ENCODE measurements around the gene FRMD8. TPM values are rescaled to one million over a fixed set of nuclear protein-coding genes. Genes with fewer than 3 reads are reported as not detected.

The FRMD8 gene
- total and polyA plus RNA-seq, 9 of the 15 experiments (the other 6 are each of a cell fraction or from before 2014, with no cell fraction given), result 4.5 to 54.5 (median 15.8) TPM

DNA sequence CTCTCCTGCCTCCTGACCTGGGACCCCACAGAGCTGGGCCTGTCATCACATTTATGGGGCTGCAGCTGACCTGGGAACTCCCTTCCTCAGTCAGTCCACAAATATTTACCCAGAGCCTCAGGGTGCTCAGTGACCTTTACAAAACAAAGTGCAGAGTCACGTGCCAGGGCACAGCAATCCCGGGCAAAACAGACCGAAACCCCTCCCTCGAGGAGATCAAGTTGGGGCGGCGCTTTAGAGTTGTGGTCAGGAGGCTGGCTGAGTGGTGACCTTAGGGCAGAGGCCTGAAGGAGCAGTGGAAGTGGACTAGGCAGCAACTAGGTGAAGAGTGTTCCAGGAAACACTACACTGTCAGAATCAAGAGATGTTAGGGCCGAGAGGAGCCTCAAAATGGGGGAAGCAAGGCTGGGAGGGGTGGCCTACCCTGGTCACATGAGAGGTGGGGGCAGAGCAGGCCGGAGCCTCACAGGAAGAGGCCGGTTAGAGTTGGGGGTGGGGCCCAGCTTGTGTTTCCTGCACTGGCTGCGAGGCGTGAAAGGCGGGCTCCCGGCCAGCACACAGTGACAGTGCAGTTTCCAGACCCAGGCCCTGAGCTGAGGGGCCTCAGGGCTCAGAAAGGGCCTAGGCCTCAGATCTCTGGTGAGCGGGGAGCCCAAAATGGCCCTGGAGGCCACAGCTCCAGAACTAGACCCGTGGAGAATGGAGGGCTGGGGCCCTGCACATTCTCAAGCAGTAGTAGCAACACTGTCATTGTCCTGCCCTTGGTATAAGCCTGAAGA lies 32.4 kb downstream of the FRMD8 start (continued):
- TF ChIP-seq BRD9 (IDR thresholded peaks at IDR 0.05; ENCODE audit: low read depth, partially characterized antibody) (peak; percentile 61), ZBTB17 (CRISPR knock-in tag; IDR thresholded peaks at IDR 0.05) (peak; percentile 47; the same call in 1 of the 2 replicates), ZNF584 (CRISPR knock-in tag; IDR thresholded peaks at IDR 0.05; ENCODE audit: low read depth) (no peak), SLC30A9 (CRISPR knock-in tag; IDR thresholded peaks at IDR 0.05) (no peak), HMG20B (CRISPR knock-in tag; IDR thresholded peaks at IDR 0.05) (no peak), TEAD2 (tag; IDR thresholded peaks at IDR 0.05) (no peak), EP300 (IDR thresholded peaks at IDR 0.05; ENCODE audit: low read length) (peak; percentile 70), ELF1 (tag; IDR thresholded peaks at IDR 0.05) (no peak), KDM1A (IDR thresholded peaks at IDR 0.05) (no peak), KLF6 (CRISPR knock-in tag; IDR thresholded peaks at IDR 0.05; ENCODE audit: borderline replicate concordance) (no peak), HNRNPL (IDR thresholded peaks at IDR 0.05; ENCODE audit: low read depth, low read length) (no peak), ZNF253 (CRISPR knock-in tag; conservative IDR thresholded peaks at IDR 0.05) (no peak), DNMT1 (IDR thresholded peaks at IDR 0.05) (no peak), PCBP1 (IDR thresholded peaks at IDR 0.05; ENCODE audit: low read depth, low read length, poor library complexity, severe bottlenecking) (no peak), MYNN (IDR thresholded peaks at IDR 0.05) (peak; percentile 54; the same call in 1 of the 2 replicates), MYNN (CRISPR knock-in tag; IDR thresholded peaks at IDR 0.05) (no peak), PTRF (tag; IDR thresholded peaks at IDR 0.05) (no peak), CC2D1A (IDR thresholded peaks at IDR 0.05) (no peak), MCM2 (IDR thresholded peaks at IDR 0.05; ENCODE audit: low read depth) (no peak)
- TF ChIP-seq, protein P1, sequence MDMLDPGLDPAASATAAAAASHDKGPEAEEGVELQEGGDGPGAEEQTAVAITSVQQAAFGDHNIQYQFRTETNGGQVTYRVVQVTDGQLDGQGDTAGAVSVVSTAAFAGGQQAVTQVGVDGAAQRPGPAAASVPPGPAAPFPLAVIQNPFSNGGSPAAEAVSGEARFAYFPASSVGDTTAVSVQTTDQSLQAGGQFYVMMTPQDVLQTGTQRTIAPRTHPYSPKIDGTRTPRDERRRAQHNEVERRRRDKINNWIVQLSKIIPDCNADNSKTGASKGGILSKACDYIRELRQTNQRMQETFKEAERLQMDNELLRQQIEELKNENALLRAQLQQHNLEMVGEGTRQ (CRISPR knock-in tag; IDR thresholded peaks at IDR 0.05), result peak; percentile 86
- TF ChIP-seq, protein P2, sequence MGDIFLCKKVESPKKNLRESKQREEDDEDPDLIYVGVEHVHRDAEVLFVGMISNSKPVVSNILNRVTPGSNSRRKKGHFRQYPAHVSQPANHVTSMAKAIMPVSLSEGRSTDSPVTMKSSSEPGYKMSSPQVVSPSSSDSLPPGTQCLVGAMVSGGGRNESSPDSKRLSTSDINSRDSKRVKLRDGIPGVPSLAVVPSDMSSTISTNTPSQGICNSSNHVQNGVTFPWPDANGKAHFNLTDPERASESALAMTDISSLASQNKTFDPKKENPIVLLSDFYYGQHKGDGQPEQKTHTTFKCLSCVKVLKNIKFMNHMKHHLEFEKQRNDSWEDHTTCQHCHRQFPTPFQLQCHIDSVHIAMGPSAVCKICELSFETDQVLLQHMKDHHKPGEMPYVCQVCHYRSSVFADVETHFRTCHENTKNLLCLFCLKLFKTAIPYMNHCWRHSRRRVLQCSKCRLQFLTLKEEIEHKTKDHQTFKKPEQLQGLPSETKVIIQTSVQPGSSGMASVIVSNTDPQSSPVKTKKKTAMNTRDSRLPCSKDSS (IDR thresholded peaks at IDR 0.05; ENCODE audit: low read depth, partially characterized antibody), result no peak
- TF ChIP-seq, protein P3, sequence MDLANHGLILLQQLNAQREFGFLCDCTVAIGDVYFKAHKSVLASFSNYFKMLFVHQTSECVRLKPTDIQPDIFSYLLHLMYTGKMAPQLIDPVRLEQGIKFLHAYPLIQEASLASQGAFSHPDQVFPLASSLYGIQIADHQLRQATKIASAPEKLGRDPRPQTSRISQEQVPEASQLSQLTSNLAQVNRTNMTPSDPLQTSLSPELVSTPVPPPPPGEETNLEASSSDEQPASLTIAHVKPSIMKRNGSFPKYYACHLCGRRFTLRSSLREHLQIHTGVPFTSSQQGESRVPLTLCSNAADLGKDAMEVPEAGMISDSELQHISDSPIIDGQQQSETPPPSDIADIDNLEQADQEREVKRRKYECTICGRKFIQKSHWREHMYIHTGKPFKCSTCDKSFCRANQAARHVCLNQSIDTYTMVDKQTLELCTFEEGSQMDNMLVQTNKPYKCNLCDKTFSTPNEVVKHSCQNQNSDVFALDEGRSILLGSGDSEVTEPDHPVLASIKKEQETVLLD (IDR thresholded peaks at IDR 0.05), result no peak
- TF ChIP-seq, protein P4, sequence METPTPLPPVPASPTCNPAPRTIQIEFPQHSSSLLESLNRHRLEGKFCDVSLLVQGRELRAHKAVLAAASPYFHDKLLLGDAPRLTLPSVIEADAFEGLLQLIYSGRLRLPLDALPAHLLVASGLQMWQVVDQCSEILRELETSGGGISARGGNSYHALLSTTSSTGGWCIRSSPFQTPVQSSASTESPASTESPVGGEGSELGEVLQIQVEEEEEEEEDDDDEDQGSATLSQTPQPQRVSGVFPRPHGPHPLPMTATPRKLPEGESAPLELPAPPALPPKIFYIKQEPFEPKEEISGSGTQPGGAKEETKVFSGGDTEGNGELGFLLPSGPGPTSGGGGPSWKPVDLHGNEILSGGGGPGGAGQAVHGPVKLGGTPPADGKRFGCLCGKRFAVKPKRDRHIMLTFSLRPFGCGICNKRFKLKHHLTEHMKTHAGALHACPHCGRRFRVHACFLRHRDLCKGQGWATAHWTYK (CRISPR knock-in tag; IDR thresholded peaks at IDR 0.05), result peak; percentile 39; the same call in 1 of the 2 replicates
- TF ChIP-seq, protein P5, sequence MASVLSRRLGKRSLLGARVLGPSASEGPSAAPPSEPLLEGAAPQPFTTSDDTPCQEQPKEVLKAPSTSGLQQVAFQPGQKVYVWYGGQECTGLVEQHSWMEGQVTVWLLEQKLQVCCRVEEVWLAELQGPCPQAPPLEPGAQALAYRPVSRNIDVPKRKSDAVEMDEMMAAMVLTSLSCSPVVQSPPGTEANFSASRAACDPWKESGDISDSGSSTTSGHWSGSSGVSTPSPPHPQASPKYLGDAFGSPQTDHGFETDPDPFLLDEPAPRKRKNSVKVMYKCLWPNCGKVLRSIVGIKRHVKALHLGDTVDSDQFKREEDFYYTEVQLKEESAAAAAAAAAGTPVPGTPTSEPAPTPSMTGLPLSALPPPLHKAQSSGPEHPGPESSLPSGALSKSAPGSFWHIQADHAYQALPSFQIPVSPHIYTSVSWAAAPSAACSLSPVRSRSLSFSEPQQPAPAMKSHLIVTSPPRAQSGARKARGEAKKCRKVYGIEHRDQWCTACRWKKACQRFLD (CRISPR knock-in tag; IDR thresholded peaks at IDR 0.05), result no peak

Data from K562 (cell line).